Left ventricle myocardium superior (tissue), 1 donor: ENCODE results near the gene NFIB. TPM values are rescaled to one million over a fixed set of nuclear protein-coding genes. Genes with fewer than 3 reads are reported as not detected.

Experiments
- ATAC-seq: fragments of 200-7000 bp; cut with Tn5 transposase; one replicate; pipeline ENCODE4 v1.9.1; 2020; ENCODE audit warnings: mild to moderate bottlenecking, moderate library complexity
- DNase-seq: peaks from one replicate; pipeline ENCODE4 v3.0.0-alpha.2; 2020
- intact Hi-C: fragments of 100-400 bp; cut with micrococcal nuclease; formaldehyde crosslinking; loops from one replicate; pipeline ENCODE4 v1.11.0; 2022
- total RNA-seq: library from RNA; stranded (reverse); fragmentation: NEBNext Ultra II Directional; extraction: Animal tissue kit (Norgen Biotek cat#: 25700); gene quantifications from one replicate; pipeline ENCODE4 v1.2.1, GENCODE V29; 2021
- donor health status: DM: no; HTN: yes; CAD: no; lungs with severe emphysema.

NFIB gene
- total RNA-seq, 1 donor from 2014 or later, result 110 TPM

DNA sequence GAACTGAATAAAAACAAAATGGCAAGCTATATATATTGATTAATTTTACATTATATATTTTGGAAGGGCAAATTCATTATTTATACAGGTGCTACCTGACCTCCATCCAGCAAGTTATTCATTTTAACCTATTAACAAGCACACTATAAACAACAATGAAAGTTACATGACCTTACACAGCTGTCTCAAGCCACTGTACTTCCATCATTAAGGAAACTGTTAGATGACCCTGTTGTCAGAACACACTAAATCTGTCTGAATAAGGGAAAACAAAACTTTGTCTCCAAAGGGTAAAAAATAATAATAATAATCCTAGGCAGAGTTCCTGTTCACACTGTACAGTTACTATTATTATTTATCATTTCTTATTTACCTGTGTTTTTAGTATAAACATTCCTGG, 44.0 kb downstream of the NFIB start:
- intact Hi-C loops, result no loop called here
- ATAC-seq (no peak), DNase-seq (no peak)

DNA sequence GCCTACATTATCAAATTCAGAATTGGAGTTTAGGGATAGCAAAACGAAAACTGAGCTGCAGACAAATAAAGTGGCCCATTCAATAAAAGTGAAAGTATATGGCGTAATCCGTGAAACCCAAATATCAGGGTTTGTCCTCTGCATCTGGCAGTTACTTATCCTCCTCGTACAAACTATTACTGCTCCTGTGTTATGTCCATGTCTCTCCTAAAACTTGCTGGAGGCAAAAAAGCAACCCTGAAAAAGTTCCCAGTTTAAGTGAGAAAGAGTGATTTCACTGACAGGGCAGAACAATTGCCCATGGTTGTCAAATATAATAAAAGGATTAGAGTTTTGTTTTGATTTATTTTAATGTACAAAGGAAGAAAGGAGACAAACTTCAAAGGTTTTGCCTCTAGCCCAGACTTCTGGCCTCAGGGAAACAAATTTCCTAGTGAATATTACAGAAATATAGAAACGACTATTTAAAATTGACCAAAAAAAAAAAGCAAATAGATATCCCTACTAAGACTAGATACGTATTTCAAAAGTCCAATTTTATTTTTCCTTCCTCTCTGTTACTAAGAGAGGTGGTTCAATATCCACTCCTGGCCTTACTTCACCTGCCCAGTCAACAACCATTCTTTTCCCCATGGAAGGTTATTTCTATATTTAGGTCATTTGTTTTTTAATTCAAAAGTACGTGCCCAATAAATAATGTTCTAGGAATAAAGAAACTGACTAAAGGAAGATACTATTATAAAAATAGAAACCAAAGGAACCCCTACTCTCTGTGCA, 50.0 kb downstream of the NFIB start:
- no peak for DNase-seq
- intact Hi-C loops, result no loop called here
- ATAC-seq, result peak; percentile 13

DNA sequence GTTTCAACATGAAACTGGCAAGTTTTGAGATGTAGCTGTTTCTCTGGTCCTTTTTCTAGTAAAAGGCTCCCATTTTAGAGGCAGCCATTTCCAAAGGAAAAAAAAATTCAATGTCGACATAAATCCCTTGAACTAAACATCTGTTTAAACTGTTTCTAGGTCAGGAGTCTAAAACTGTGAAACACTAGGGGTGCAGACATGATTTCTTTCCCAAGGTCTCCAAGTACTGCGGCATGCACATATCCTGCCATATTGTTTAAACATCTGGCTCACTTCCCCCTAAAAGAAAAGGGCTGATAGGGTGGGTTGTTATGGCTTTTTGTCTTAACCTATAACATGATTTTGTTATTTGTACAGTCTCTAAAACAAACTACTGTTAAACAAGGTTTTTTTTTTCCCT, 51.1 kb downstream of the NFIB start:
- intact Hi-C loops, result no loop called here
- DNase-seq (no peak), ATAC-seq (no peak)

DNA sequence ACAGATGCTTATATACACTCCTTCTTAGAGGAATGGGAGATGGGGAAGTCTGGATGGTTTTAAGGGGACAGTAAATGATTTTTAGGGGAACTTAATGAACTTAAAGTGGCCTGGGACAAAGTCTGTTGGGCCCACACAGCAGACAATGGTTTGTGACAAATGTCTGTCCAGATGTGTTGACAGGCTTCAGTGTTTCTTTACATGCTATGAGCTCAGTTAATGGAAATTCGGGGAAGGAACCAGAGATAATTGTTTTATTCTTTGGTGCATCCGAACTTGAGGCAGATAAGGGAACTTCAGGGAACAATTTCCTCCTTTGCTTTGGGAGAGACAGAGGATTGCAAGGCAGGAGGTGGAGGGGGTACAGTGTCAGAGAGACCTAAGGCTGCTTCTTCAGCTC, 52.3 kb downstream of the NFIB start:
- no peak for DNase-seq
- intact Hi-C loops, result no loop called here
- no peak for ATAC-seq

DNA sequence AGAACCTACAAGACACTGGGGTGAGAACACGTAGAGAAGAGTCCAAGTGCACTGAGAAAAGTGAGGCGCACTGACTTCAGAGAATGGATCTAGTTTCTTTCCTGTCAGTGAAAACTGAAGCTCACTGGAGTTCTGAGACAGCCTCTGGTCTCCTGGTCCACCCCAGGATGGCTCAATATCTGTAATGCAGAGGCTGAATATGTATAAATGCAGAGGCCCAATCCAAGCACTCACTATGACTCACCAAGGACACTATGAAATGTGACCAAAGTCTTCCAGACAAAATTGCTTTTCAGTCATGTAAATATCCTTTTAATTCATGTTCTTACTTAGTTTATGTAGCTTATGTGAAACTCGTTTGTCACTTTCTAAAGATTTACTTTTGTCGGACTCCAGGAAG, 53.8 kb downstream of the NFIB start:
- intact Hi-C loops, result no loop called here
- ATAC-seq (no peak), DNase-seq (no peak)

DNA sequence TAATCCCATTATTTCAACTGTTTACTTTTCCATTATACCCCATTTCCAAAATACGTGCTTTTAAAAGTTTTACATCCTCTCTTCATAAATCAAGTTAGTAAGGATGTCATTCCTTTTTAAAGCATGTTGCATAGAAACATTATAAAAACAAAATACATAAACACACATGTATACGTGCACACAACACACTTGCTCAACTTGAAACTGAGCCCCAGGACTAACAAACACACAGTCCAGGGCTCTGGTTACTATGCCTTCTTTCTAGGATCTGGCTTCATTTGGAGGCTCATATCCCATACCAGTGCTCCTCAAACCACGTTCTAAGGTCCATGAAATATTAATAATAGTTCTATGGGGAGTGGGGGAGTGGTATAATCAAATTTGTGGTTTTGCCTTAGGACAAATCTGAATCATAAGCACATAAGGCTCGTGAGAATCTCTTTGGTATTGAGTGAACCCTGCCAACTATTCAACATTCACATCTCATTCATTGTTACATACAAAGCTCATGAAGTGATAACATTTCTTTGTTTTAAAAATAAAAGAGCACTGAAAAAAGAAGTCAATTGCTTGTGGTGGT, 55.2 kb downstream of the NFIB start:
- no peak for ATAC-seq
- no peak for DNase-seq
- intact Hi-C loops, result loop anchor here (10.0 kb wide), 1 partner anchor 56 kb away; the partner anchor contains the start of gene NFIB

DNA sequence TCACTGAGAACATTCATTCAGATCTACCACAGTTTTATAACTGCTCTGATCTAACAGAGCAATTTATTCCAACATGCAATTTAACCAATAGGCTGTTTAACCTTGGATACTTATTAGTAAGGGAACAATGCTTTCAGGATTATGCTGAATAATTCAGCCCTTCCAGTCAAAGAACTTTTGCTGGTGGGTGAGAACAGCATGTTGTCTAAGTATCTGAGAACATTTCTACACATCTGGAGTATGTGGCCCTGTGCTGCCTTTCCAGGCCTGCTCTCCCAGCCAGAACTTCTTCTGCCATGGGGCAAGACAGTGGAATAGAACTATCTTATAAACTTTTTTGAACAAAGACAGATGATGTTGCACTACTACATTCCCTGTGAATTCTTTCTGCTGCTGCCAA, 55.8 kb downstream of the NFIB start:
- DNase-seq (no peak), ATAC-seq (peak; percentile 27)
- intact Hi-C loops, result loop anchor here (10.0 kb wide), 1 partner anchor 57 kb away; the partner anchor contains the start of gene NFIB

DNA sequence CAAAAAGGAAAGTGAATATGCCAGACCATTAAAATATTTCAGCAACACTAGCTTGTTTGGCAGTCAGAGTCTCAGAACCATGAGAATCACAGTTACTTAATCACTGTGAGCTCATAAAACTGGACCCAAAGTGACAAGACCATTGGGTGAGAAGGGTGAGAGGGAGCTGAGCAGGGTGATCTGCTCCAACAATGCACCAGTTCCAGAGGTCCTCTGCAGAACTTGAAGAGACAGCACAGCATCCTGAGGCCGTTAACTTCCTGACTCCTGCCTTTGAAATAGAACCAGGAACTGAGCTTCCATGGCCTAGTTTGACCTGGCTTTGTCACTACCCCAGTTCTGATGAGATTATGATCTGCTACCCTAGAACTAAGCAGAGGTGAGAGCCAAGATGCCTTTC, 57.4 kb downstream of the NFIB start:
- DNase-seq (no peak), ATAC-seq (peak; percentile 78)
- intact Hi-C loops, result loop anchor here (10.0 kb wide), 1 partner anchor 58 kb away; the partner anchor contains the start of gene NFIB

DNA sequence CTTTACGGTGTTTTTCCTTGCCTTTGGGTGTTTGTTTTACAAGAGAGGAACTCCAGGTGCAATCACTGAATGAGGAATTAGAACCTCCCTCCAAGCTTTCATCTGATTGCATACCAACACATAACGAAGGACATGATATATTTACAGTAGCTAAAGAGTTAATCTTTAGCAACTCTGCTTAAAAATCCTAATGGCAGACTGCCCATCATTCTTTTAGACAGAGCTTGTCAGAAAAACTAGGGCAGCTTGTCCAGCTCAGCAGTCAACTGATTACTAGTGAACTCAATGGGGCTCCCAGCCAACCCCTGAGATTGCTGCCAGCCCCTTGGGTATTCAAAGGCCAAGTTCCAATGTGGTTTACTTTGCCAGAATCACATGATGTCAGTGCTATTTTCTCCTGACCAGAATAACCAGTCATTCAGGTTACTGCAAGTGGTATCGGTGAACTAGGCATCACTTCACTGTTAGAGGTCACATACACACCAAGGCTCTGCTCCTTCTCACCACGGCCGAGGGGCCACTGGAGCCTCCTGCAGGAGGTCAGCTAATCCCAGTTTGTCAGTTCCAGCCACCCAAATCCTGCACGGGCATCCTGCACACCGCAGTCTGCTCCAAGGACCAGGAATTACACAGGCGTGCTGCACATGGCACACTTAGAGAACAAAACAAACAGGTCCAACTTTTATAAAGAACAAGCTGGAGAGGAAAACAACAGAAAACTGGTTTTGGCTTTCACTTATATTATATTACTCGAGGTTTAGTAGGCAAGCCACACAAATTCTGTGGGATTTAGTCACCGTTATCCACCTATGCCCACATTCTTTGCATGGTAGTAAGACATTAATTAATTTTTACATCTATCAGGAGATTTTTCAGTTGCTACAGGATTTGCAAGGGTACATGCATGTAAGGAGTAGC, 62.5 kb downstream of the NFIB start:
- intact Hi-C loops, result loop anchor here (10.0 kb wide), 1 partner anchor 63 kb away; the partner anchor contains the start of gene NFIB
- DNase-seq, result peak; percentile 89
- peak; percentile 94 for ATAC-seq

DNA sequence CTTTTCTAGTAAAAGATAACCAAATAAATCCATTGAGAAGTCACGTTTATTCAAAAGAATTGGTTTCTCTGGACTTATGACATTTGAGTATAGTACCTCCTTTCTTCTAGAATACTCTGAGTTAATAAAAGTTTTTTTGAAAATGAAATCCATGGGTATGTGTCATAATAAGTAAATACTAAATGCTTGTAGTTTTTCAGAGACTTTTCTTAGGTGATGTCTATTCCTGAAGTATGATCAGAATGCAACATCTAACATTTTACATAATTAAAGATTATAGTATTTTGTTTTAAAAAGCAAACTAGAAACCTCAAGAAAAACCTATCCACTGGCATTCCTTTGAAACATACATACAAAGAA, 63.2 kb downstream of the NFIB start:
- ATAC-seq (no peak), DNase-seq (no peak)
- intact Hi-C loops, result loop anchor here (10.0 kb wide), 1 partner anchor 64 kb away; the partner anchor contains the start of gene NFIB

DNA sequence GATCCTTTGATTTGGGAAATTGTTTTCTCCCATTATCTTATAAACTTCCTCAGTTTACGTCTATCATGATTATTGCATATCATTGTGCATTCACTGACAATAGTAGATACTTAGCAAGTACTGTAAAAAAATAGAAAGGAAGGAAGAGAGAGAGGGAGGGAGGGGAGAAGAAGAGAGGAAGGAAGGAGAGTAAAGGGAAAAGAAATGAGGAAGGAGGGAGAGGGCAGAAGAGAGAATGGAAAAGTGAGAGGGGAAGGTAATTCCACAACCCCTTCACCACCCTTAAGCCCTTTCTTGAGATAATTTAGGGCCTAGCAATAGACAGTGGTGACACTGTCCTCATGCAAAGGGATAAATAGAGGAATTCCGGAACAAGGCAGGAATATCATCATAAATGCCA, 64.4 kb downstream of the NFIB start:
- no peak for ATAC-seq
- intact Hi-C loops, result no loop called here
- DNase-seq, result no peak

DNA sequence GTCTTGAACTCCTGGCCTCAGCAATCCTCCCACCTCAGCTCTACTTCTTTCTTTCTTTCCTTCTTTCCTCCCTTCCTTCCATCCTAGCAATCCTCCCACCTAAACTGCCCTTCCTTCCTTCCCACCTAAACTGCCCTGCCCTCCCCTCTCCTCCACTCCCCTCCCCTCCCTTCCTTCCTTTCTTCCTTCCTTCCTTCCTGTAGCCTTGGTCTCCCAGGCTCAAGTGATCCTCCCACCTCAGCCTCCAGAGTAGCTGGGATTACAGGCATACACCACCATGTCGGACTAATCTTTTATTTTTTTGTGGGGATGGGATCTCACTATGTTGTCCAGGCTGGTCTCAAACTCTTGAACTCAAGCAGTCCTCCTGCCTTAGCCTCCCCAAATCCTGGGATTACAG, 65.8 kb downstream of the NFIB start:
- ATAC-seq, result no peak

DNA sequence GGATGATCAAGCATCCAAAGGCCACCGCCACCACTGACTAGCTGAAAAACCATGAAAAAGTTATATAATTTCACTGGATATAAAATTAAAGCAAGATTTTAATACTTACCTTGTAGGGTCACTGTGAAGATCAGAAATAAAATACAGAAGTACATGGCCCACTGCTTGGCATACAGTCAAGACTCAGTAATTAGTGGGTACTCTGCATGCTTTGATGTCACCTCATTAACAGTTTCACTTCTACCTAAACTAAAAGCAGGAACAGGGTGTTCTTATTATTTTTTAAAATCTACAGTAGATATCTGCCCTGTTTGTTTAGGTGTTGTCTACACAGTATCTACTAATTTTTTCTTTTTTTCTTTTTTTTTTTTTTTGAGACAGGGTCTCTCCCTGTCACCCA, 66.4 kb downstream of the NFIB start:
- ATAC-seq, result no peak
- DNase-seq, result no peak
- intact Hi-C loops, result no loop called here

More for the DNA sequence above, 65.8 kb downstream of the NFIB start:
- intact Hi-C loops, result no loop called here
- DNase-seq, result no peak

DNA sequence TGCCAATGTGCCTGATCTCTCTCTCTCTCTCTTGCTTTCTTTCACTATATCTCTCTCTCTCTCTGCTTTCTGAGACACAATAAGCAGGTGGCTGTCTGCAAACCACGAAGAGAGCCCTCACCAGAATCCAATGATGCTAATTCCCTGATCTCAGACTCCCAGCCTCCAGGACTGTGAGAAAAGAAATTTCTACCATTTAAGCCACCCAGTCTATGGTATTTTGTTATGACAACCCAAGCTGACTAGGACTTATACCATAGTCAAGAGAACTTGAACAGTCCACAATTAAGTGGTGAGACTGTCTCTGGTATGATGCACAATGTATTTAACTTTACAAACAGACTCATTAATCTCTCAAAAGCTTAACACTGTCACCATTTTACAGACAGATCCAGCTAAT, 67.0 kb downstream of the NFIB start:
- intact Hi-C loops, result no loop called here
- no peak for ATAC-seq
- DNase-seq, result no peak

DNA sequence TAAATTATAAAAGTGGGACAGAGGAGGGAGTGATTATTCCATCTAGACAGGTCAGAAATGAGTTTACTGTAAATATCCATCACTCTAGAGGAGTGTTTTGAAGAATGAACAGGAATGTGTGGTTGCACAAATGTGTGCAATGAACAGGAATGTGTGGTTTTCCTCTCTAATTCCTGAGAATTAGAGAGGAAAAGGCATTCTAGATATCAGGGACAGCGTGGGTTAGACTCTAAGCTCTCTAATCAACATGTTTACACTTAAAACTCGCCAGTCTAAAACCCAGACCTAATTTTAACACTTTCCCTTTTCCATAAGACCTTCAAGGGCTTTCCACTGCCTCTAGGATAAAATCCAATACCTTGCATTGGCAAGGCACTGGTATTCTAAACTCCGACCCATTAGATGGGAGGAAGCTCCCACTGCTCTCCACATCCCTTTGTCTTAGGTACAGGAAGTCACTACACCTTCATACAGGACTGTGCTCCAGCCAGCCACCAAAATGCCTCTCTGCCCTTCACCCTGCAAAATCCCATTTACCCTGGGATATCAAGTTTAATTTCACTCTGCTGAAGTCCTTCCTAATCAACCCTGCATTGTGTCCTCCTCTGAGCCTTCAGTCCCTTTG, 67.9 kb downstream of the NFIB start:
- intact Hi-C loops, result no loop called here
- ATAC-seq (no peak), DNase-seq (no peak)

DNA sequence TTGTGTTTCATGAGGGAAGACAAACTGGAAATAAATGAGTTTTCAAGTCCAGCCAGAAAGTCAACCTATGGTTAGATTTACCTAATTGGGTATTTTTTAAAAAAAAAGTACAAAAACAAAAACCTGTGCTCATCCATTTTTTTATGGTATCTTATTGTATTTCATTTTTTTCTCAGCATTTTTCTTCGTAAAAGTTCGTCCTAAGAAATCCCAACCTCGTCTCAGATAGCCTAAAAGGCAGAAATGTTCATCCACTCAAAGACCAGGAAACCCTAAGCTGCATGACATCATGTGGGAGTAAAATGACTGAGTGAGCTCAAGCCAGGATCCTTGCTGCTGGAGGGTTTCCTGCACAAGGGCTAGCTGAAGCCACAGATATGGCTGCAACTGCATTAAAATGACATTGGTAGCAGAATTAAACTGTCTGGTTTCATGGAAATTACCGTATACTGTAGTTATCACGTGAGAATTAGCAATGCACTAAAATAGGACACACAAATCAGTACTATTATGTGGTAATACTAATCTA, 70.4 kb downstream of the NFIB start:
- DNase-seq, result no peak
- intact Hi-C loops, result no loop called here
- ATAC-seq, result peak; percentile 30

DNA sequence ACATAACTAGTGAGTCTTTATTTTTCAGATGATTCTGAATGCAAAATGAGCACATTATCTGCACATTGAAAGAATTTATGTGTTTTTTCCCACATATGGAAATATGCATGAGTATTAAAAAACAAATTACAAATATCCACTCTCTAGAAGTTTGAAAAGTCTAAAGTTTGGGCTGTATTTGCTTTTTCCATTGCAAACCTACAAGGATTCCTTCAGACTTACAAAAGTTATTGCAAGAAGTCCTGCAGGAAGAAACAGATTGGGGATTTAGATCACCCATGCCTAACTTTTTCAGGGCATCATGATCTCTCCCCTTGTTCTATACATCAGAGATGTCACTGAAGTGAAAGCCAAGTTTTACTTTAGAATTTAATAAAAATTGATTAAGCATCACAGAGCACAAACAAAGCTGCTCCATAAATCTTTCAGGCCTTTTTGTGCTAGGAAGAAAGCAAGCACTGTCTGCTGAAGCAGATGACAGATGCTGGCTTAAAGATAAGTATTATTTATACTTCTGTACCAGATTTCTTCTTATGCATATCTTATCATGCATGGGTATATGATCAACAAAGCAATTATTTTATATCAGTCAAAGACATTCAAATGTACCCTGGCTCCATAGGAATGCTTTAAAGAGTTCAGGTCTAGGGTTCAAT, 71.7 kb downstream of the NFIB start:
- intact Hi-C loops, result no loop called here
- no peak for ATAC-seq

DNA sequence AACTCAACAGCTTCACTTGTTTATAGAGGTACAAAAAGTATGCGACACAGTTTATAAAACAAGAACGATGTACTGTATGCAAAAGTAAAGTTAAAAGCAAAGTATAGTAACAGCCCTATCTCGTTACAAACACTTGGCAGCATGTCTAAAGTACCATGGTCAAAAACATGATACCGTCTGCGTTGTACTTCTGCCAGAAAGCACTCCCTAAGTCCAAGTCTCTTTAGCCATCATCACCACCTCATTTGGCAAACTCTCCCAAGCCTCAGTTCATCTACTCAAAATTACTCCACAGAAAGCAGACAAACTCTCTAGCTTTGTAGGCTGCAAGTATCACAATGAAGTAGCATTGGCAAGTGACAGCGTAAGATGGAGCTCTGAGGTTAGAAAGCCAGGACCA, 73.4 kb downstream of the NFIB start:
- peak; percentile 73 for ATAC-seq
- intact Hi-C loops, result no loop called here
- DNase-seq, result no peak

More for the DNA sequence above, 71.7 kb downstream of the NFIB start:
- DNase-seq, result no peak

DNA sequence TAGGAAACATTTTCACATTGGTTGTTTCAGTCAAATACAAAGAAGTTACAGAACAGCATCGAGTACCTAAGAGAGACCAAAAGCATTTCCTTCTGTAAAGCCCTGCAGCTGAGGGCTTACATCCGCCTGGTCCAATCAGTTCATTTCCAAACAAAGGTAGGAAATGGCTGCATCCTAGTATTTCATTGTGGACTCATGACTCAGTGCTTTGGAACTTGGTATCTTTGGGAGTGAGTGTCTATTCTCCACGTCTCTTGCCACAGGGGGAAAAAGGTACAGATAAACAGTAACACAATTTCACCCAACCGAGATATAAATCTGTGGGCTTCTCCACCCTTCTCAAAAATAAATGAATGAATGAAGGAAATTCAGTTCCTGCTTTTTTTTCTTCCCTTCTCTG, 75.4 kb downstream of the NFIB start:
- intact Hi-C loops, result no loop called here
- peak; percentile 74 for ATAC-seq
- DNase-seq, result no peak
